Measurements from ENCODE around the gene ANKRD63.

Gene ANKRD63

GRCh38 chr15:40285554-40286011 lies 2.7 kb upstream of the ANKRD63 start:
- no peak overlapping the region for H3K4me3 ChIP-seq (ENCODE audit: low read length in 2 of 2)
- DNase-seq (ENCODE audit: low spot score): no peak
- WGBS, 2 donors (ENCODE audit: extremely low coverage in 2 of 2, insufficient read length in 2 of 2, insufficient replicate concordance in 1 of 2): no CpG with 5 or more reads among the region's 1 CpG

GRCh38 chr15:40285151-40285550 lies 2.3 kb upstream of the ANKRD63 start:
- no peak overlapping the region for H3K23ac ChIP-seq (ENCODE audit: low read depth, low read length, poor library complexity)
- DNase-seq (ENCODE audit: low spot score): no peak

More at GRCh38 chr15:40285554-40286011, 2.7 kb upstream of the ANKRD63 start:
- H3K9me3 ChIP-seq (replicated peaks in 1 of 2; ENCODE audit: control insufficient read depth in 2 of 2, insufficient read depth in 1 of 2, low read depth in 1 of 2, low read length in 2 of 2): peaks cover 0 to 7% of the 10 kb centered on the region in 2 donors
- no peak overlapping the region for H2BK120ac ChIP-seq (ENCODE audit: low read depth, low read length)
- no peak overlapping the region for H2BK5ac ChIP-seq (ENCODE audit: low read length)
- peaks cover 0 to 48% (median 34%) of the 10 kb centered on the region in 3 experiments for H3K27me3 ChIP-seq (ENCODE audit: control insufficient read depth in 3 of 3, insufficient read depth in 3 of 3, low read depth in 1 of 3, low read length in 3 of 3)
- H3K27ac ChIP-seq (replicated peaks; ENCODE audit: low read length): no peak overlapping the region
- no peak overlapping the region for H3K4me2 ChIP-seq (ENCODE audit: insufficient read depth, low read length, poor library complexity, severe bottlenecking)
- no peaks in the 10 kb centered on the region for H3K79me1 ChIP-seq (ENCODE audit: low read depth, low read length)
- no peak overlapping the region for H3K14ac ChIP-seq (ENCODE audit: low read length)
- no peak overlapping the region for H2BK12ac ChIP-seq (ENCODE audit: low read length)
- H3K18ac ChIP-seq (ENCODE audit: low read length): no peak overlapping the region
- H4K91ac ChIP-seq (ENCODE audit: low read depth, low read length, poor library complexity): no peak overlapping the region
- H2AK5ac ChIP-seq (ENCODE audit: low read depth, low read length): no peak overlapping the region
- no peak overlapping the region for H3K4ac ChIP-seq (ENCODE audit: low read length)
- H3K36me3 ChIP-seq (replicated peaks in 1 of 2; ENCODE audit: control insufficient read depth in 2 of 2, insufficient read depth in 2 of 2, low read length in 2 of 2): no peaks in the 10 kb centered on the region
- peaks cover 11 to 34% of the 10 kb centered on the region in 2 donors for H3K4me1 ChIP-seq (ENCODE audit: control insufficient read depth in 2 of 2, insufficient read depth in 1 of 2, low read depth in 1 of 2, low read length in 2 of 2)
- H2AFZ ChIP-seq (ENCODE audit: low read length): peak overlapping the region; percentile 75
- no peak overlapping the region for H4K8ac ChIP-seq (ENCODE audit: low read depth, low read length)
- H3K23ac ChIP-seq (ENCODE audit: low read depth, low read length, poor library complexity): no peak overlapping the region
- no peak overlapping the region for H3K9ac ChIP-seq (ENCODE audit: low read depth, low read length, poor library complexity)
- H2BK15ac ChIP-seq (ENCODE audit: low read length): no peak overlapping the region

GRCh38 chr15:40283615-40284300 lies 894 bp upstream of the ANKRD63 start:
- Histone ChIP-seq H3K4me2 (ENCODE audit: insufficient read depth, low read length, poor library complexity, severe bottlenecking) (no peak overlapping the region), H2BK12ac (ENCODE audit: low read length) (no peak overlapping the region), H3K4ac (ENCODE audit: low read length) (no peak overlapping the region), H3K9me3 (replicated peaks in 1 of 2; ENCODE audit: control insufficient read depth in 2 of 2, insufficient read depth in 1 of 2, low read depth in 1 of 2, low read length in 2 of 2) (peaks cover 0 to 7% of the 10 kb centered on the region in 2 donors), H4K91ac (ENCODE audit: low read depth, low read length, poor library complexity) (no peak overlapping the region), H3K18ac (ENCODE audit: low read length) (peak overlapping the region; percentile 33), H3K27me3 (ENCODE audit: control insufficient read depth in 3 of 3, insufficient read depth in 3 of 3, low read depth in 1 of 3, low read length in 3 of 3) (peaks cover 0 to 59% (median 40%) of the 10 kb centered on the region in 3 experiments), H2BK15ac (ENCODE audit: low read length) (no peak overlapping the region), H3K27ac (replicated peaks; ENCODE audit: low read length) (no peak overlapping the region), H2BK5ac (ENCODE audit: low read length) (no peak overlapping the region), H2AFZ (ENCODE audit: low read length) (no peak overlapping the region), H3K36me3 (replicated peaks in 1 of 2; ENCODE audit: control insufficient read depth in 2 of 2, insufficient read depth in 2 of 2, low read length in 2 of 2) (no peaks in the 10 kb centered on the region), H3K14ac (ENCODE audit: low read length) (no peak overlapping the region), H2AK5ac (ENCODE audit: low read depth, low read length) (peak overlapping the region; percentile 68), H2BK120ac (ENCODE audit: low read depth, low read length) (no peak overlapping the region), H3K79me1 (ENCODE audit: low read depth, low read length) (no peaks in the 10 kb centered on the region), H4K8ac (ENCODE audit: low read depth, low read length) (no peak overlapping the region), H3K4me3 (ENCODE audit: low read length in 2 of 2) (no peak overlapping the region), H3K23ac (ENCODE audit: low read depth, low read length, poor library complexity) (no peak overlapping the region), H3K9ac (ENCODE audit: low read depth, low read length, poor library complexity) (peak overlapping the region; percentile 45), H3K4me1 (ENCODE audit: control insufficient read depth in 2 of 2, insufficient read depth in 1 of 2, low read depth in 1 of 2, low read length in 2 of 2) (peaks cover 14 to 37% of the 10 kb centered on the region in 2 donors)
- no CpG with 5 or more reads among the region's 33 CpGs for WGBS, 2 donors (ENCODE audit: extremely low coverage in 2 of 2, insufficient read length in 2 of 2, insufficient replicate concordance in 1 of 2)
- DNase-seq (ENCODE audit: low spot score): no peak

More at GRCh38 chr15:40285151-40285550, 2.3 kb upstream of the ANKRD63 start:
- Histone ChIP-seq H2AK5ac (ENCODE audit: low read depth, low read length) (no peak overlapping the region), H3K4me1 (ENCODE audit: control insufficient read depth in 2 of 2, insufficient read depth in 1 of 2, low read depth in 1 of 2, low read length in 2 of 2) (peaks cover 11 to 32% of the 10 kb centered on the region in 2 donors), H3K4me2 (ENCODE audit: insufficient read depth, low read length, poor library complexity, severe bottlenecking) (no peak overlapping the region), H3K4me3 (ENCODE audit: low read length in 2 of 2) (no peak overlapping the region), H2BK15ac (ENCODE audit: low read length) (no peak overlapping the region), H4K8ac (ENCODE audit: low read depth, low read length) (no peak overlapping the region), H4K91ac (ENCODE audit: low read depth, low read length, poor library complexity) (no peak overlapping the region), H3K9ac (ENCODE audit: low read depth, low read length, poor library complexity) (no peak overlapping the region), H3K36me3 (replicated peaks in 1 of 2; ENCODE audit: control insufficient read depth in 2 of 2, insufficient read depth in 2 of 2, low read length in 2 of 2) (no peaks in the 10 kb centered on the region), H2BK12ac (ENCODE audit: low read length) (no peak overlapping the region), H3K9me3 (replicated peaks in 1 of 2; ENCODE audit: control insufficient read depth in 2 of 2, insufficient read depth in 1 of 2, low read depth in 1 of 2, low read length in 2 of 2) (peaks cover 0 to 7% of the 10 kb centered on the region in 2 donors), H2AFZ (ENCODE audit: low read length) (peak overlapping the region; percentile 75), H3K27me3 (ENCODE audit: control insufficient read depth in 3 of 3, insufficient read depth in 3 of 3, low read depth in 1 of 3, low read length in 3 of 3) (peaks cover 0 to 48% (median 37%) of the 10 kb centered on the region in 3 experiments), H3K4ac (ENCODE audit: low read length) (no peak overlapping the region), H3K27ac (replicated peaks; ENCODE audit: low read length) (no peak overlapping the region), H3K18ac (ENCODE audit: low read length) (no peak overlapping the region), H3K14ac (ENCODE audit: low read length) (no peak overlapping the region), H3K79me1 (ENCODE audit: low read depth, low read length) (no peaks in the 10 kb centered on the region), H2BK120ac (ENCODE audit: low read depth, low read length) (no peak overlapping the region), H2BK5ac (ENCODE audit: low read length) (no peak overlapping the region)
- no CpG with 5 or more reads among the region's 4 CpGs for WGBS, 2 donors (ENCODE audit: extremely low coverage in 2 of 2, insufficient read length in 2 of 2, insufficient replicate concordance in 1 of 2)

- DNase-seq (ENCODE audit: low spot score): no peak
- Histone ChIP-seq H2BK120ac (ENCODE audit: low read depth, low read length) (no peak overlapping the region), H3K4me3 (ENCODE audit: low read length in 2 of 2) (peak overlapping the region in 1 of 2 donors; percentile 79)
Observed at GRCh38 chr15:40282147-40282868, 556 bp downstream of the ANKRD63 start.

More at GRCh38 chr15:40282147-40282868, 556 bp downstream of the ANKRD63 start:
- Histone ChIP-seq H2BK12ac (ENCODE audit: low read length) (no peak overlapping the region), H3K36me3 (replicated peaks in 1 of 2; ENCODE audit: control insufficient read depth in 2 of 2, insufficient read depth in 2 of 2, low read length in 2 of 2) (no peaks in the 10 kb centered on the region), H3K14ac (ENCODE audit: low read length) (no peak overlapping the region), H3K79me1 (ENCODE audit: low read depth, low read length) (no peaks in the 10 kb centered on the region), H4K91ac (ENCODE audit: low read depth, low read length, poor library complexity) (no peak overlapping the region), H3K4ac (ENCODE audit: low read length) (no peak overlapping the region), H4K8ac (ENCODE audit: low read depth, low read length) (no peak overlapping the region), H3K4me2 (ENCODE audit: insufficient read depth, low read length, poor library complexity, severe bottlenecking) (peak overlapping the region; percentile 99), H3K9ac (ENCODE audit: low read depth, low read length, poor library complexity) (peak overlapping the region; percentile 86), H2BK5ac (ENCODE audit: low read length) (peak overlapping the region; percentile 56), H3K4me1 (ENCODE audit: control insufficient read depth in 2 of 2, insufficient read depth in 1 of 2, low read depth in 1 of 2, low read length in 2 of 2) (peaks cover 14 to 47% of the 10 kb centered on the region in 2 donors), H2AK5ac (ENCODE audit: low read depth, low read length) (peak overlapping the region; percentile 43), H3K23ac (ENCODE audit: low read depth, low read length, poor library complexity) (peak overlapping the region; percentile 70), H3K27me3 (ENCODE audit: control insufficient read depth in 3 of 3, insufficient read depth in 3 of 3, low read depth in 1 of 3, low read length in 3 of 3) (peaks cover 0 to 64% (median 40%) of the 10 kb centered on the region in 3 experiments), H2AFZ (ENCODE audit: low read length) (no peak overlapping the region), H3K27ac (replicated peaks; ENCODE audit: low read length) (no peak overlapping the region), H3K18ac (ENCODE audit: low read length) (peak overlapping the region; percentile 74), H3K9me3 (replicated peaks in 1 of 2; ENCODE audit: control insufficient read depth in 2 of 2, insufficient read depth in 1 of 2, low read depth in 1 of 2, low read length in 2 of 2) (peaks cover 0 to 7% of the 10 kb centered on the region in 2 donors), H2BK15ac (ENCODE audit: low read length) (no peak overlapping the region)
- WGBS, 2 donors (ENCODE audit: extremely low coverage in 2 of 2, insufficient read length in 2 of 2, insufficient replicate concordance in 1 of 2): no CpG with 5 or more reads among the region's 92 CpGs
